Mesodermal cell (in vitro differentiated cells): ENCODE results near the gene DAPK1.

Source experiments
- H3K27ac ChIP-seq: 2 replicates; pipeline ENCODE4 v1.7.0; 2013; ENCODE audit warnings: mild to moderate bottlenecking, low read depth, low read length, moderate library complexity; ENCODE audit not compliant: severe bottlenecking
- H3K36me3 ChIP-seq: 2 replicates; pipeline ENCODE4 v1.7.1; 2013; ENCODE audit warnings: mild to moderate bottlenecking, low read length, moderate library complexity; ENCODE audit not compliant: control insufficient read depth, insufficient read depth
- H3K4me1 ChIP-seq: one replicate; pipeline ENCODE4 v1.7.1; 2013; ENCODE audit warnings: mild to moderate bottlenecking, low read length; ENCODE audit not compliant: insufficient read depth, control insufficient read depth, poor library complexity, severe bottlenecking
- H3K4me3 ChIP-seq: 2 replicates; pipeline ENCODE4 v1.7.0; 2013; ENCODE audit warnings: low read length, control low read depth, mild to moderate bottlenecking; ENCODE audit not compliant: insufficient read depth, poor library complexity, severe bottlenecking; ENCODE audit errors: extremely low read depth
- H3K9me3 ChIP-seq: 2 replicates; pipeline ENCODE4 v1.7.1; 2013; ENCODE audit warnings: mild to moderate bottlenecking, low read length, moderate library complexity; ENCODE audit not compliant: control insufficient read depth
- WGBS, 2 experiments: methylation state at CpG; one replicate each; pipeline ENCODE4 v1.1.5; 2013; ENCODE audit warnings: missing lambda C conversion rate in 2 of 2; ENCODE audit not compliant: insufficient coverage in 2 of 2; 5-methylcytosine and 5-hydroxymethylcytosine counted together

Gene DAPK1

DNA sequence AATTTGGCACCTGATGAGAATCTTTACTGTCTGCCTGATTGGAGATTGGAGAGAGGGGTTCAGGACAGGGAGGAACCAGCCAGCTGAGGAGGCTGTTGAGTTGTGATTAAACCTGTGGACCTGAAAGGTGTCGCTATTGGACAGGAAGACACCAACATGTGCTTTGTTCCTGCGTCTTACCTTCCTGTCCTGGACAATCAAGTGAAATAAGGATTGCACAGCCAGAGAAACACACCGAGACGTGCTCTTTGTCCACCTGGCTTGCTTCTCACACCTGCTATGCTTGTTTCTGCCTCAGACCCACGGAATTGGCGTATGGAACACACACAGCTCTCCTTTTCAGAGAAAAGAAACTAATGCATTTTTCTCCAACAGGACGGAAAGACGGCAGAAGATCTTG is 170.6 kb downstream of the DAPK1 start:
- Histone ChIP-seq H3K27ac (no peak overlapping the region), H3K4me3 (no peak overlapping the region), H3K4me1 (no peaks in the 10 kb centered on the region), H3K9me3 (peaks cover 9% of the 10 kb centered on the region), H3K36me3 (peaks cover 60% of the 10 kb centered on the region)
- 95 to 96% methylated on average over 8 of the region's 8 CpGs for WGBS, 2 experiments

DNA sequence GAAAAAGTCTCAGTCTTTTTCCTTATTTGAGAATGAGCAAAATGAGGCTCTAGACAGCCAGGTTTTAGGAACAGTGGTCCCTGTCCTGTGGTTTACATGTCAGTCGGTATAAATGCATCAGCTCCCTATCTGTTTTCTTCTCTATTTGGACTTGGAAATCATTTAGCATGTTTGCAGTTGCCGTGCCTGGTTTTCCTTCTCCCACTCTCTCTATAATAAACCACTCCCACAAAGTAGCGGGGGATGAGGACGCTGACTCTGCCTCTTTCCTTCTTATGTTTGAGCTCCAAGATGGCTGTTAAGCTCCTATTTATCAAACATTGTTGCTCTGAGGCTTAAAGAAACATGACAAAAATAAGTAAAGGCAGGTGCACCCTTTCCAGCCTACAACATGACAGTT is 171.1 kb downstream of the DAPK1 start:
- H3K27ac ChIP-seq: no peak overlapping the region
- H3K9me3 ChIP-seq: peaks cover 9% of the 10 kb centered on the region
- no peaks in the 10 kb centered on the region for H3K4me1 ChIP-seq
- WGBS, 2 experiments: 91% methylated on average over 4 of the region's 4 CpGs; no CpG with 5 or more reads in 1 of the 2 experiments
- H3K36me3 ChIP-seq: peaks cover 60% of the 10 kb centered on the region
- no peak overlapping the region for H3K4me3 ChIP-seq

DNA sequence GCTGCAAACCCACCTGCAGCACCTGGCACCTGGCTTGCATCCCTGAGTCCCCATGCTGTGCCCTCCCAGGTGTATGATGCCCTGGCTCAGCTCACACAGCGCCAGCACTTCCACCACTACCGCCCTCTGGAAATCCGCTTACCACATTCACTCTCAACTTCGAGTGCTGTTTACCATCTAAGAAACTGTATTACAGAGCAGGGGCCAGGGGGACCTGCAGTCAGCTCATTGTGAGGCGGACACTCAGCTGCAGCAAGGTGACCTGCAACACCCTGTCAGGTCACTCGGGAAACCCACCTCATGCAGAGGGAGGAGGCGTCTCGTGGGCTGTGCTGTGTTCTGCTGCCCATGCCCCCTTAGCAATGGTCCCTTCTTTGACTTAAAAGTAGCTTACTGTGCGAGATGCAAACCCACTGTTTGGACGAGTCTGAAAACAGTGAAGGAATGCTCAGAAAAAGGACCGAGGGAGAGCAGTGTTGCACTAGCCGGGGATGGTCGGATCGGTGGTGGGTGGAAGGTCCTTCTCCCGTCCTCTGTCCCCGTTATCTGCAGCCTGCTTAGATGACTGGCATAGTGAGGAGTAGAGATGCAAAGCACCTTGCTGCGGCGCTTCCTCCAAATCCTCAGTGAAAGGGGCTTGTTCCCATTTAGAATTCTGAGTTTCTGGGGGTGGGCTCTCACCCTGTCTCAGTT is 173.1 kb downstream of the DAPK1 start:
- peaks cover 9% of the 10 kb centered on the region for H3K9me3 ChIP-seq
- no peak overlapping the region for H3K4me3 ChIP-seq
- H3K27ac ChIP-seq: no peak overlapping the region
- H3K36me3 ChIP-seq: peaks cover 49% of the 10 kb centered on the region
- no peaks in the 10 kb centered on the region for H3K4me1 ChIP-seq
- WGBS, 2 experiments: 93 to 94% methylated on average over 15 to 18 of the region's 18 CpGs

DNA sequence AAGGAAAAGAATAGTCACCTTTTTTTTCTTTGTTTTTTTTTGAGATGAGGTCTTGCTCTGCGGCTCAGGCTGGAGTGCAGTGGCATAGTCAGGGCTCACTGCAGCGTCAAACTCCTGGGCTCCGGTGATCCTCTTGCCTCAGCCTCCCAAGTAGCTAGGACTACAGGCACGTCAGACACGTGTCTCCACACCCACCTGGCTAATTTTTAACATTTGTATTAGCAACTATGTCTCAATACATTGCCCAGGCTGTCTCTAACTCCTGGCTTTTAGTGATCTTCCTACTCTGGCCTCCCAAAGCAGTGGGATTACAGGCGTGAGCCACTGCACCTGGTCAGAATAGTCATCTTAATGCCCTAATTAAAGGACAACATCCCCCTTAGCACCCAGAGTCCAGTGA is 173.8 kb downstream of the DAPK1 start:
- H3K9me3 ChIP-seq: peaks cover 9% of the 10 kb centered on the region
- WGBS, 2 experiments: 92 to 94% methylated on average over 5 of the region's 6 CpGs
- no peaks in the 10 kb centered on the region for H3K4me1 ChIP-seq
- H3K36me3 ChIP-seq: peaks cover 45% of the 10 kb centered on the region
- no peak overlapping the region for H3K27ac ChIP-seq
- H3K4me3 ChIP-seq: no peak overlapping the region

DNA sequence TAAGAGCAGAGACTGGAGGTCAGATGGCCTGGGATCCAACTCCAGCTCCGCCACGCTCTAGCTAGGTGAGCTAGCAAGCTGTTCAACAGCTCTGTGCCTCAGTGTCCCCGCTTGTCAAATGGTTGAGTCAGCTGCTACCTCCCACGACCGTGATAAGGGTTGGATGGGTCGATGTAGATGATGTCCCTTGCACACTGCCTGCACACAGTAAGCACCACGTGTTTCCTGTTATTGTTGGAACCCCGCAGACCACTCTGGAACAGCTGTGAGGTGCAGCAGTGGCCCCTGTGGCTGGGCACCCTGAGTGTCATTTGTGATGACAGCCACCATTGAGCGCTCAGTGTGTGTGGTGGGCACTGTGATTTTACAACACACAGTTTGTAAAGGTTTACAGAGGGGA is 174.3 kb downstream of the DAPK1 start:
- Histone ChIP-seq H3K27ac (no peak overlapping the region), H3K36me3 (peaks cover 40% of the 10 kb centered on the region), H3K9me3 (peaks cover 4% of the 10 kb centered on the region), H3K4me1 (no peaks in the 10 kb centered on the region), H3K4me3 (no peak overlapping the region)
- 96% methylated on average over 9 of the region's 9 CpGs for WGBS, 2 experiments

DNA sequence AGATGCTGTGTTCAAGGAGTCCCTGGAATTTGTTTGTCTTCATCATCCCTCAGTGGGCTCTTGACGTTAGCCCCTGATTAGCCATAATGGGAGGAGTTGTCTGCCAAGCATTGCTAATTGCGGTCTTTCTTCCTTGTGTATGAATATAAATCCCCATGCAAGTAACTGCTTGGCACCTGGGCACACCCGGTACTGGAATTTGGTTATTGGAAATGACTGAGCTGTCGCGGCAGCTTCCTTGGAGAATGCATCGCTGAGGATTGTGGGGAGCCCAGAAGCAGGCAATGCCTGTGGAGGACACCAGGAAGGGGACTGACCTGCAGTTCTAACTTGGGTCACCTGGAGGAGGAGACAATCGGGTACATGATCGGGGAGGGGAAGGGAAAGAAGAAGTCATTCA is 174.9 kb downstream of the DAPK1 start:
- peaks cover 35% of the 10 kb centered on the region for H3K36me3 ChIP-seq
- H3K4me3 ChIP-seq: no peak overlapping the region
- no peak overlapping the region for H3K27ac ChIP-seq
- no peaks in the 10 kb centered on the region for H3K9me3 ChIP-seq
- no peaks in the 10 kb centered on the region for H3K4me1 ChIP-seq
- 96 to 98% methylated on average over 4 to 6 of the region's 8 CpGs for WGBS, 2 experiments

DNA sequence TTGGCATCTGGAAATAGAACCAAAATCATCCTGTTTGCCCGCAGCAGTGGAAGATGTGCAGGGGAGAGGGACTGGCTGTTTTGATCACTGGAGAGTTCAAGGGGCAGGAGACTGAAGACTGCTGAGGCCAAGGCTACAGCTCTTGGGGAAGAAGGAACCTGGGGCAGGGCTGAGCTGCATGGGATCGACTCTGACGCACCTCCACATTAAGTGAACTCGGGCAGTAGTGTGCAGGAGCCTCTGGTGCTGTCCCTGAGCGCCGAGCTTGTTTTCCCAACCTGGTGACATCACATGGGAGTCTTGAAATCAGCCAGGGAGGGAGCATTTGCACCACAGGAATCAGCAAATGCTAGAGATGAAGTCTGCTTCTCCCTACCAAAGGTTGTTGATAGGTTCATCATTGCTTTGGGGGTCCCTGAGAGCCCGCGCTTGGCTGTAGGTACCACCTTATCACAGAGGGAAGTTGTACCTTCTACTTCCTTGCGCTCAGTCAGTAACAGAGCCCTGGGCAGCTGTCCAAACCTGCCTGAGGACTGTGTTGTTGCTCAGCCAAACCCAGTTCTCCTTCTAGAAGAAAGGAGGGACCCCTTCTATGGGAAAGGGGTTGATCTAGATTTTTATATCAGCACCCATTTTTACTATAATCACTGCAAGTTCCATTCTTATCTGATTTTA is 175.9 kb downstream of the DAPK1 start:
- no peaks in the 10 kb centered on the region for H3K4me1 ChIP-seq
- H3K9me3 ChIP-seq: no peaks in the 10 kb centered on the region
- WGBS, 2 experiments: 92 to 99% methylated on average over 7 to 9 of the region's 9 CpGs
- peaks cover 25% of the 10 kb centered on the region for H3K36me3 ChIP-seq
- H3K4me3 ChIP-seq: no peak overlapping the region
- H3K27ac ChIP-seq: no peak overlapping the region

DNA sequence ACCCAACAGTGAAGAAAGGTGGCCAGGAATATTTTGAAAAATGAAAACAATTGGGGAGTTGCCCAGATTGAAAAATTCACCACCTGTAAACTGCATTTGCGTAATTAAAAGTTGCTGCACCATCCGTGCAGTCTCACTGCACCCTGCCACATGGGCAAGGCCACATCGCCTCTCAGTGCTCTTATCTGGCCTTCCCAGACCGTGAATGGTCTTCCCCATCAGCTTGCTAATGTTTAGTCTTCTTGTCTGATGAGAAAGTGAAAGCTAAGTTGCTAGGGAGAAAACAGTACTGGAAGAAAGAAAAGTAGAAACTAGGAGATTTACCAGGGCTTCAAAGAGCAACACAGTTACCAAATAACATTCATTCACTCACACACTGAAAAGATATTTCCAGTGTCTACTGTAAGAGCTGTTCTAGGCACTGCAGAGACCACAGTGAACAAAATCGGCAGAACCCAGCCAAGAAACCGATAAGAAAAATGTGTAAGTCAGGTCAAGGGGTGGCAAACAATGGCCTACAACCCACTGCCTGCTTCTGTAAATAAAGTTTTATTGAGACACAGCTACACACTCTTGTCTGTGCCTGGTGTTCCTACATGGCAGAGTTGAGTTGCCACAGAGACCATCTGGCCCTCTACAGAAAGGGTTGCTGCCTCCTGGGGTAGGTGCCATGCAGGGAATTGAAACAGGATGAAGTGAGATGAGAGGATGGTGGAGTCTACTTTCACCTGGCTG is 177.1 kb downstream of the DAPK1 start:
- H3K9me3 ChIP-seq: no peaks in the 10 kb centered on the region
- H3K36me3 ChIP-seq: peaks cover 17% of the 10 kb centered on the region
- no peak overlapping the region for H3K4me3 ChIP-seq
- H3K27ac ChIP-seq: no peak overlapping the region
- no peaks in the 10 kb centered on the region for H3K4me1 ChIP-seq
- WGBS, 2 experiments: 100% methylated on average over 4 to 5 of the region's 6 CpGs

DNA sequence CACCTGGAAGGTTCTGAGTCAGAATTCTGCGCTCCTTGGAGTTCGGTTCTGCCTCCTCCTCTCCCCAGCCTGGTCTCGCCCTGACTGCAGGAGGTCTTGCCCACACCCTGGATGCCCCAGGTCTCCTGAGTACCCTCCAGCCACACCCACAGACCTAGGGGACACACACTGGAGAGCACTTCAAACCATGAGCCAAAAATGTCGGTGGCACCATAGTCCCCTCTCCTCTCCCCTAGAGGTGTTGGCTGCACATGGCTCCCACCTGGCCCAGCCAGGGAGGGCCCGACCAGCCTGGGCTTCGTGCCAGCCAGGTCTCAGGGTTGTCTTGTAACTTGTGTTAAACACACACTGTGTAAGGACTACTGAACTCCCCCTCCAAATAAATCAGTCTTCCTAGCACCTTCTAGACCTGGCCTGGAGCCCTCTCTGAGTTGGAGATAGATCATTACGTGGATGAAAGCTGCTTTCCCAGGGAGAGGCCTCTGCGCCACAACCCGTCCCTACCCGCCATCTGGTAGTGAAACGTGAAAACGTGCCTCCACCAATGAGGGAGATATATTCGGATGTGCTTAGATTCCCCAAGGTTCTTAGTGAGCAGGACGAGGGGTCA is 178.3 kb downstream of the DAPK1 start:
- 93 to 97% methylated on average over 8 to 12 of the region's 14 CpGs for WGBS, 2 experiments
- Histone ChIP-seq H3K27ac (no peak overlapping the region), H3K9me3 (no peaks in the 10 kb centered on the region)

DNA sequence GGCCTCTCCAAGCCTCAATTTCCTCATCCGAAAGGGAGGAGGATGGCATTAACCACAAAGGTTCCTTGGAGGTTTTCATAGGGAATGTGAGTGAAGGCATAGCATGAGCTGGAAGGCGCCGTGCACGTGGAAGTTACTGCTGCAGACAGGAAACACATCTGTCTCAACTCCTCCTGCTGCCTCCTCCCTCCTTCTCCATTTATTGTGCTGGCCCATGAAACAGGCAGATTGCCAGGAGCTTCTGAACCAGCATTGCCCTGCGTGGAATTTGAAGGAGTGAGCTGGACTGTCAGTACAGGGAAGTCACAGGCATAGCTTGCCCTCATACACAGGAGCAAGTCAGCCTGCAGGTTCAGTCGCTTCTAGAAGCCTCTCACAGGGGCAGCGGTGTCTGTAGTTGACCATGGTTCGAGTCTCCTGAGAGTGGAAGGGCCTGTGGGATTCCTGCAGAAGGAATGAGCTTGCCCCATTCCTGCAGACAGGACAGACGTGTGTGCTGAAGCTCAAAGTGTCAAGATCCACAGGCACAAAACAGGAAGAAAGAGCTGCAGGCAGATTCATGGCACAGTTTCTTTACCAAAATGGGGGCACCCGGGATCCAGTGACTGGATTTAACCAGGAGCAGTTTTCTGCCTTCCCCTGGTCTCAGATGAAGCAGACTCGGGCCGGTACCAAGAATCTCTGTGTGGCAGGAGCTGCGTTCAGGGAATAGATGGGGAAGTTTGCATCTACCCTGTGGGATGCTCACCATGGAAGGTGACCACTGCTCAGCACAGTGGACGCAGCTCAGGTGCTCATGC is 179.5 kb downstream of the DAPK1 start:
- 90 to 97% methylated on average over 10 to 13 of the region's 14 CpGs for WGBS, 2 experiments
- no peaks in the 10 kb centered on the region for H3K9me3 ChIP-seq
- H3K4me3 ChIP-seq: no peak overlapping the region
- peaks cover 21% of the 10 kb centered on the region for H3K36me3 ChIP-seq
- H3K27ac ChIP-seq: no peak overlapping the region
- H3K4me1 ChIP-seq: no peaks in the 10 kb centered on the region

More for the DNA sequence above, 178.3 kb downstream of the DAPK1 start:
- H3K4me1 ChIP-seq: no peaks in the 10 kb centered on the region
- peaks cover 16% of the 10 kb centered on the region for H3K36me3 ChIP-seq
- H3K4me3 ChIP-seq: no peak overlapping the region
